HepG2 (cell line): ENCODE data around the gene NABP2. TPM values are rescaled to one million over a fixed set of nuclear protein-coding genes. Genes with fewer than 3 reads are reported as not detected.

ENCODE experiments used
- ATAD3A ChIP-seq: sonication (generic); formaldehyde crosslinking; IDR thresholded peaks from 2 replicates; pipeline ENCODE4 v1.4.0; 2020; ENCODE audit warnings: missing genetic modification reagents
- EEA1 ChIP-seq: sonication (generic); formaldehyde crosslinking; IDR thresholded peaks from 2 replicates; pipeline ENCODE4 v1.5.1; 2020; ENCODE audit warnings: mild to moderate bottlenecking, missing genetic modification reagents, borderline replicate concordance
- ELF3 ChIP-seq: IDR thresholded peaks from 2 replicates; pipeline ENCODE4 v1.6.1; 2016; ENCODE audit warnings: missing genetic modification reagents, missing compliant biosample characterization
- FOXA3 ChIP-seq: IDR thresholded peaks from 2 replicates; pipeline ENCODE4 v1.6.1; 2016; ENCODE audit warnings: missing genetic modification reagents, missing compliant biosample characterization
- GABPB1 ChIP-seq: IDR thresholded peaks from 2 replicates; pipeline ENCODE4 v1.6.1; 2016; ENCODE audit warnings: mild to moderate bottlenecking, missing genetic modification reagents, moderate library complexity, missing compliant biosample characterization
- HES4 ChIP-seq: sonication (generic); formaldehyde crosslinking; IDR thresholded peaks from 2 replicates; pipeline ENCODE4 v1.9.0; 2021; ENCODE audit warnings: mild to moderate bottlenecking, missing genetic modification reagents, borderline replicate concordance
- HNRNPK ChIP-seq: fragments of 200-400 bp; formaldehyde crosslinking; IDR thresholded peaks from 2 replicates; pipeline ENCODE4 v1.6.1; 2018; ENCODE audit warnings: low read length, low read depth, moderate library complexity, mild to moderate bottlenecking; ENCODE audit not compliant: poor library complexity, severe bottlenecking
- ISX ChIP-seq: sonication (generic); formaldehyde crosslinking; conservative IDR thresholded peaks from 2 replicates; pipeline ENCODE4 v1.5.0; 2020; ENCODE audit warnings: missing genetic modification reagents
- MXI1 ChIP-seq: IDR thresholded peaks from 3 replicates; pipeline ENCODE4 v1.6.1; 2012; ENCODE audit warnings: low read depth, low read length, inconsistent platforms, borderline replicate concordance
- NCOA5 ChIP-seq: sonication (generic); formaldehyde crosslinking; IDR thresholded peaks from 2 replicates; pipeline ENCODE4 v1.4.0; 2020; ENCODE audit warnings: missing genetic modification reagents
- POGZ ChIP-seq: sonication (generic); formaldehyde crosslinking; IDR thresholded peaks from 2 replicates; pipeline ENCODE4 v1.4.0; 2020; ENCODE audit warnings: mild to moderate bottlenecking, missing genetic modification reagents
- RBFOX2 ChIP-seq: fragments of 200-400 bp; formaldehyde crosslinking; IDR thresholded peaks from 2 replicates; pipeline ENCODE4 v1.6.1; 2017; ENCODE audit warnings: low read depth, mild to moderate bottlenecking, low read length
- RFXANK ChIP-seq: IDR thresholded peaks from 2 replicates; pipeline ENCODE4 v1.6.1; 2016
- SALL1 ChIP-seq: sonication (generic); formaldehyde crosslinking; IDR thresholded peaks from 2 replicates; pipeline ENCODE4 v1.8.0; 2022; ENCODE audit warnings: mild to moderate bottlenecking, missing genetic modification reagents
- TBX2 ChIP-seq: sonication (generic); formaldehyde crosslinking; IDR thresholded peaks from 2 replicates; pipeline ENCODE4 v1.5.0; 2020; ENCODE audit warnings: missing genetic modification reagents, mild to moderate bottlenecking, borderline replicate concordance
- TOE1 ChIP-seq: sonication (generic); formaldehyde crosslinking; IDR thresholded peaks from 2 replicates; pipeline ENCODE4 v1.4.0; 2020; ENCODE audit warnings: mild to moderate bottlenecking, missing genetic modification reagents
- YEATS4 ChIP-seq: sonication (generic); formaldehyde crosslinking; IDR thresholded peaks from 2 replicates; pipeline ENCODE4 v1.4.0; 2020; ENCODE audit warnings: missing genetic modification reagents, borderline replicate concordance
- ZBTB20 ChIP-seq: sonication (generic); formaldehyde crosslinking; IDR thresholded peaks from 2 replicates; pipeline ENCODE4 v1.8.1; 2023; ENCODE audit warnings: missing genetic modification reagents, low read depth, mild to moderate bottlenecking, borderline replicate concordance
- ZBTB25 ChIP-seq: IDR thresholded peaks from 2 replicates; pipeline ENCODE4 v1.6.1; 2018; ENCODE audit warnings: missing genetic modification reagents
- ZFP36L2 ChIP-seq: sonication (generic); formaldehyde crosslinking; IDR thresholded peaks from 2 replicates; pipeline ENCODE4 v1.4.0; 2020; ENCODE audit warnings: missing genetic modification reagents
- ZMYM3 ChIP-seq: sonication (generic); formaldehyde crosslinking; IDR thresholded peaks from 2 replicates; pipeline ENCODE4 v1.5.1; 2020; ENCODE audit warnings: mild to moderate bottlenecking, missing genetic modification reagents
- ZNF17 ChIP-seq: sonication (generic); formaldehyde crosslinking; IDR thresholded peaks from 2 replicates; pipeline ENCODE4 v1.5.0; 2020; ENCODE audit warnings: mild to moderate bottlenecking, missing genetic modification reagents
- ZNF563 ChIP-seq: sonication (generic); formaldehyde crosslinking; IDR thresholded peaks from 2 replicates; pipeline ENCODE4 v1.8.0; 2022; ENCODE audit warnings: mild to moderate bottlenecking, moderate library complexity, missing genetic modification reagents
- ZNF724P ChIP-seq: sonication (generic); formaldehyde crosslinking; IDR thresholded peaks from 2 replicates; pipeline ENCODE4 v1.8.0; 2022; ENCODE audit warnings: missing genetic modification reagents, borderline replicate concordance
- ZSCAN25 ChIP-seq: sonication (generic); formaldehyde crosslinking; IDR thresholded peaks from 2 replicates; pipeline ENCODE4 v1.8.0; 2022; ENCODE audit warnings: mild to moderate bottlenecking, missing genetic modification reagents
- polyA plus RNA-seq, 8 experiments: library from polyadenylated mRNA; depleted of rRNA in 3 of 8; stranded (reverse) in 7 of 8; unstranded in 1 of 8; fragments of >200 nt; fragmentation: Illumina TruSeq in 4 of 8; extraction: Trizol in 4 of 8; gene quantifications; 2 replicates each; pipeline versions ENCODE4 v1.2.1 to v1.2.3, GENCODE V29; 2011 to 2016; ENCODE audit warnings: low read depth in 4 of 8, missing spikeins in 1 of 8, mixed read lengths in 1 of 8; ENCODE audit not compliant: insufficient read depth in 1 of 8
- total RNA-seq, 5 experiments: library from RNA; depleted of rRNA; stranded (reverse); fragments of >200 nt; fragmentation: Illumina TruSeq; extraction: Trizol; gene quantifications; 2 replicates each; pipeline ENCODE4 v1.2.3, GENCODE V29; 2016; ENCODE audit warnings: low read depth in 1 of 5
- TF ChIP-seq, protein P1 (sequence below): sonication (generic); formaldehyde crosslinking; IDR thresholded peaks from 2 replicates; pipeline ENCODE4 v1.5.0; 2020; ENCODE audit warnings: mild to moderate bottlenecking, low read depth, missing genetic modification reagents, borderline replicate concordance
- TF ChIP-seq, protein P2 (sequence below): IDR thresholded peaks from 2 replicates; pipeline ENCODE4 v1.6.1; 2018; ENCODE audit warnings: missing genetic modification reagents, mild to moderate bottlenecking, missing compliant biosample characterization

The NABP2 gene
- total and polyA plus RNA-seq, 2 of the 13 experiments (the other 11 are each of a cell fraction or from before 2014, with no cell fraction given): 33.2 to 35.5 TPM

- TF ChIP-seq EEA1 (CRISPR knock-in tag) (no peak), ATAD3A (CRISPR knock-in tag) (no peak), ELF3 (peak; percentile 66), HES4 (CRISPR knock-in tag) (no peak), ZNF17 (no peak), ZNF724P (CRISPR knock-in tag) (no peak), RBFOX2 (peak; percentile 69), ZSCAN25 (CRISPR knock-in tag) (no peak), ZNF563 (CRISPR knock-in tag) (peak; percentile 64; the same call in 1 of the 2 replicates), TBX2 (CRISPR knock-in tag) (no peak), ZBTB20 (CRISPR knock-in tag) (no peak), FOXA3 (CRISPR knock-in tag) (0 out of 2 replicates have a peak, but pooled peaks have one; percentile 11), RFXANK (no peak), ZMYM3 (peak; percentile 59; the same call in 1 of the 2 replicates), GABPB1 (CRISPR knock-in tag) (peak; percentile 9; the same call in 1 of the 2 replicates), ISX (no peak), ZBTB25 (CRISPR knock-in tag) (peak; percentile 41; the same call in 1 of the 2 replicates), ZFP36L2 (CRISPR knock-in tag) (no peak), SALL1 (CRISPR knock-in tag) (peak; percentile 38; the same call in 1 of the 2 replicates), HNRNPK (peak; percentile 56), NCOA5 (CRISPR knock-in tag) (no peak), POGZ (CRISPR knock-in tag) (peak; percentile 49; the same call in 1 of the 2 replicates), TOE1 (CRISPR knock-in tag) (peak; percentile 21; the same call in 1 of the 2 replicates), YEATS4 (CRISPR knock-in tag) (peak; percentile 9; the same call in 1 of the 2 replicates), MXI1 (peak; percentile 62; the same call in 1 of the 3 replicates)
- TF ChIP-seq, protein P1, sequence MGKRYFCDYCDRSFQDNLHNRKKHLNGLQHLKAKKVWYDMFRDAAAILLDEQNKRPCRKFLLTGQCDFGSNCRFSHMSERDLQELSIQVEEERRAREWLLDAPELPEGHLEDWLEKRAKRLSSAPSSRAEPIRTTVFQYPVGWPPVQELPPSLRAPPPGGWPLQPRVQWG: no peak
- TF ChIP-seq, protein P2, sequence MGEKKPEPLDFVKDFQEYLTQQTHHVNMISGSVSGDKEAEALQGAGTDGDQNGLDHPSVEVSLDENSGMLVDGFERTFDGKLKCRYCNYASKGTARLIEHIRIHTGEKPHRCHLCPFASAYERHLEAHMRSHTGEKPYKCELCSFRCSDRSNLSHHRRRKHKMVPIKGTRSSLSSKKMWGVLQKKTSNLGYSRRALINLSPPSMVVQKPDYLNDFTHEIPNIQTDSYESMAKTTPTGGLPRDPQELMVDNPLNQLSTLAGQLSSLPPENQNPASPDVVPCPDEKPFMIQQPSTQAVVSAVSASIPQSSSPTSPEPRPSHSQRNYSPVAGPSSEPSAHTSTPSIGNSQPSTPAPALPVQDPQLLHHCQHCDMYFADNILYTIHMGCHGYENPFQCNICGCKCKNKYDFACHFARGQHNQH (CRISPR knock-in tag): no peak
These were observed 34.8 kb upstream of the NABP2 start, which contains the start of gene SMARCC2 (continued) for GRCh38 chr12:56189099-56189917.
